ENCODE measurements around the gene GPR65.

DNA sequence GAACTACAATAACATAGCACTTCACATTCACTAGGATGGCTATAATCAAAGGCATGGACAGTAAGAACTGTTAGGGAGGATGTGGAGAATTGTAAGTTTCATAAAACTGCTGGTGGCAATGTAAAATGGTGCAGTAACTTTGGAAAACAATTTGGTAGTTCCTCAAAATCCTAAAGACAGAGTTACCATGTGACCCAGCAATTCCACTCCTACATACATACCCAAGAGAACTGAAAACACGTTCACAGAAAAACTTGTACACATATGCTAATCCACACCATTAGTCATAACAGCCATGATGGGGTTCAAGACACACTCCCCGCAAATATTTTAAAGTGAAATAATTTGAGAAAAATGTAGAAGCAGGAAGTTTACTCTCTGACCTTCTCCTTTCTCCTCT lies 43.7 kb upstream of the GPR65 start:
- no peak for TF ChIP-seq CTCF (IDR thresholded peaks at IDR 0.05; ENCODE audit: borderline replicate concordance, extremely low read depth, low read length, poor library complexity, severe bottlenecking)
- no peak for TF ChIP-seq EZH2 (IDR thresholded peaks at IDR 0.05; ENCODE audit: borderline replicate concordance, low read depth, low read length, severe bottlenecking)

All from DND-41 (cell line).